HepG2 (cell line): ENCODE measurements around the gene CAMKMT. TPM values are rescaled to one million over a fixed set of nuclear protein-coding genes. Genes with fewer than 3 reads are reported as not detected.

Experiments
- ATAC-seq: fragments of 200-7000 bp; cut with Tn5 transposase; 3 replicates; pipeline ENCODE4 v1.9.1; 2020; ENCODE audit warnings: mild to moderate bottlenecking, moderate library complexity
- BruUV-seq: library from RNA; stranded (reverse); fragments of 400-500 nt; replicated peaks from 2 replicates; lab custom pipeline; 2021; lab: Mats Ljungman, UMichigan
- CTCF ChIA-PET: fragments of 300-600 bp; formaldehyde crosslinking; extraction: SDS; loops from one replicate; lab custom pipeline; 2021; ENCODE audit warnings: low total read pairs, inconsistent platforms, low intra/inter-chr PET ratio; lab: Yijun Ruan, JAX
- POLR2A ChIA-PET: fragments of 350-600 bp; sonication (Branson Sonifier 250); formaldehyde crosslinking; loops from one replicate; lab custom pipeline; 2020; ENCODE audit warnings: antibody characterized with exemption, inconsistent platforms; lab: Yijun Ruan, JAX
- DNase-seq: peaks from one replicate; pipeline ENCODE4 v3.0.0-alpha.2; 2015; ENCODE audit warnings: low spot score
- FAIRE-seq: peaks from 3 replicates; lab custom pipeline; 2011; peaks lifted over from hg19 to GRCh38; lab: Jason Lieb, UNC
- H2AFZ ChIP-seq: one replicate; pipeline ENCODE4 v1.6.1; 2011; ENCODE audit warnings: low read length, inconsistent platforms
- H3K27ac ChIP-seq: fragments of 300-600 bp; 3 replicates; pipeline ENCODE4 v1.8.0; 2011; ENCODE audit warnings: mixed run types, mild to moderate bottlenecking, mixed read lengths, low read length, inconsistent platforms; ENCODE audit not compliant: insufficient read depth; ENCODE audit errors: extremely low read length
- H3K27me3 ChIP-seq, 2 experiments: fragments of 200-600 bp in 1 of 2; 2 replicates in 1 of 2; 3 replicates in 1 of 2; pipeline versions ENCODE4 v1.6.0 to v1.8.0; 2011; ENCODE audit warnings: low read length in 2 of 2, mild to moderate bottlenecking in 2 of 2, moderate library complexity in 2 of 2, inconsistent platforms in 1 of 2; ENCODE audit not compliant: insufficient read depth in 2 of 2, control insufficient read depth in 1 of 2
- H3K36me3 ChIP-seq, 2 experiments: fragments of 200-600 bp in 1 of 2; replicated peaks in 1 of 2; 2 replicates in 1 of 2; 3 replicates in 1 of 2; pipeline versions ENCODE4 v1.5.1 to v1.8.0; 2011; ENCODE audit warnings: low read length in 2 of 2, inconsistent platforms in 1 of 2; ENCODE audit not compliant: insufficient read depth in 2 of 2, control insufficient read depth in 1 of 2
- H3K4me1 ChIP-seq: 2 replicates; pipeline ENCODE4 v1.5.1; 2012; ENCODE audit warnings: low read length, inconsistent platforms; ENCODE audit not compliant: insufficient read depth
- H3K4me2 ChIP-seq: 2 replicates; pipeline ENCODE4 v1.6.0; 2011; ENCODE audit warnings: low read depth, low read length, inconsistent platforms
- H3K4me3 ChIP-seq, 3 experiments: fragments of 200-600 bp in 1 of 3; sonication (generic), shearing (Covaris generic) in 1 of 3; replicated peaks in 1 of 3; 2 replicates each; pipeline ENCODE4 v1.5.1; 2011 to 2016; ENCODE audit warnings: low read length in 3 of 3, inconsistent platforms in 2 of 3, low read depth in 2 of 3, mild to moderate bottlenecking in 2 of 3, control low read depth in 1 of 3, mixed read lengths in 1 of 3; ENCODE audit not compliant: insufficient read depth in 1 of 3
- H3K79me2 ChIP-seq: one replicate; pipeline ENCODE4 v1.6.1; 2011; ENCODE audit warnings: low read length, inconsistent platforms; ENCODE audit not compliant: insufficient read depth
- H3K9ac ChIP-seq: 2 replicates; pipeline ENCODE4 v1.6.0; 2011; ENCODE audit warnings: mild to moderate bottlenecking, low read depth, low read length, inconsistent platforms; ENCODE audit not compliant: insufficient read depth
- H3K9me3 ChIP-seq: 2 replicates; pipeline ENCODE4 v1.5.1; 2012; ENCODE audit warnings: mild to moderate bottlenecking, low read length
- H4K20me1 ChIP-seq: 2 replicates; pipeline ENCODE4 v1.6.0; 2011; ENCODE audit warnings: inconsistent platforms, mild to moderate bottlenecking, low read length, moderate library complexity; ENCODE audit not compliant: insufficient read depth
- CBX1 ChIP-seq: IDR thresholded peaks from one replicate; pipeline ENCODE4 v1.6.1; 2016; ENCODE audit warnings: antibody characterized with exemption, low read depth
- FIP1L1 ChIP-seq: fragments of 200-400 bp; formaldehyde crosslinking; IDR thresholded peaks from 2 replicates; pipeline ENCODE4 v1.6.1; 2018; ENCODE audit warnings: low read depth, mild to moderate bottlenecking, low read length, moderate library complexity, borderline replicate concordance; ENCODE audit not compliant: insufficient read depth
- HES4 ChIP-seq: sonication (generic); formaldehyde crosslinking; IDR thresholded peaks from 2 replicates; pipeline ENCODE4 v1.9.0; 2021; ENCODE audit warnings: mild to moderate bottlenecking, missing genetic modification reagents, borderline replicate concordance
- HOXA9 ChIP-seq: sonication (generic); formaldehyde crosslinking; IDR thresholded peaks from 2 replicates; pipeline ENCODE4 v1.8.1; 2022; ENCODE audit warnings: missing genetic modification reagents, mild to moderate bottlenecking, moderate library complexity, borderline replicate concordance
- IRF9 ChIP-seq: sonication (generic); formaldehyde crosslinking; IDR thresholded peaks from 2 replicates; pipeline ENCODE4 v1.8.0; 2022; ENCODE audit warnings: missing genetic modification reagents, mild to moderate bottlenecking, borderline replicate concordance
- MIER2 ChIP-seq: IDR thresholded peaks from 2 replicates; pipeline ENCODE4 v1.6.1; 2016; ENCODE audit warnings: missing biosample characterization, missing genetic modification reagents
- NCOA1 ChIP-seq: sonication (generic); formaldehyde crosslinking; IDR thresholded peaks from 2 replicates; pipeline ENCODE4 v1.9.0; 2021; ENCODE audit warnings: missing genetic modification reagents
- SOX13 ChIP-seq, 3 experiments: fragments of 450-650 bp in 1 of 3; sonication (generic) in 1 of 3; formaldehyde crosslinking in 1 of 3; IDR thresholded peaks in 2 of 3; conservative IDR thresholded peaks in 1 of 3; 2 replicates each; pipeline versions ENCODE4 v1.5.0 to v1.6.1; 2016 to 2020; ENCODE audit warnings: antibody characterized with exemption in 1 of 3, mild to moderate bottlenecking in 1 of 3, missing compliant biosample characterization in 1 of 3, missing genetic modification reagents in 1 of 3, moderate library complexity in 1 of 3
- SOX6 ChIP-seq, 2 experiments: fragments of 450-650 bp in 1 of 2; sonication (generic) in 1 of 2; formaldehyde crosslinking in 1 of 2; IDR thresholded peaks; 2 replicates each; pipeline versions ENCODE4 v1.4.0 to v1.6.1; 2017 to 2020; ENCODE audit warnings: antibody characterized with exemption in 1 of 2, mild to moderate bottlenecking in 1 of 2, missing genetic modification reagents in 1 of 2
- TP53 ChIP-seq: sonication (generic); formaldehyde crosslinking; conservative IDR thresholded peaks from 2 replicates; pipeline ENCODE4 v1.4.0; 2020; ENCODE audit warnings: missing genetic modification reagents
- ZIK1 ChIP-seq: sonication (generic); formaldehyde crosslinking; IDR thresholded peaks from 2 replicates; pipeline ENCODE4 v1.5.0; 2020; ENCODE audit warnings: mild to moderate bottlenecking, low read depth, missing genetic modification reagents, borderline replicate concordance
- ZNF317 ChIP-seq: sonication (generic); formaldehyde crosslinking; IDR thresholded peaks from 2 replicates; pipeline ENCODE4 v1.5.0; 2020; ENCODE audit warnings: mild to moderate bottlenecking, missing genetic modification reagents
- ZNF331 ChIP-seq: sonication (generic); formaldehyde crosslinking; IDR thresholded peaks from 2 replicates; pipeline ENCODE4 v1.4.0; 2020; ENCODE audit warnings: missing genetic modification reagents
- ZNF337 ChIP-seq: sonication (generic); formaldehyde crosslinking; IDR thresholded peaks from 2 replicates; pipeline ENCODE4 v1.5.1; 2020; ENCODE audit warnings: missing genetic modification reagents, low read depth, mild to moderate bottlenecking, borderline replicate concordance
- ZNF557 ChIP-seq: sonication (generic); formaldehyde crosslinking; IDR thresholded peaks from 2 replicates; pipeline ENCODE4 v1.4.0; 2020; ENCODE audit warnings: missing genetic modification reagents
- ZNF644 ChIP-seq: IDR thresholded peaks from 2 replicates; pipeline ENCODE4 v1.6.1; 2016; ENCODE audit warnings: low read depth
- ZNF672 ChIP-seq: sonication (generic); formaldehyde crosslinking; IDR thresholded peaks from 2 replicates; pipeline ENCODE4 v1.8.1; 2022; ENCODE audit warnings: missing genetic modification reagents
- ZNF740 ChIP-seq: sonication (generic); formaldehyde crosslinking; IDR thresholded peaks from 2 replicates; pipeline ENCODE4 v1.4.0; 2020; ENCODE audit warnings: missing genetic modification reagents
- WGBS: methylation state at CpG from one replicate; pipeline ENCODE4 v1.1.6; 2017; ENCODE audit warnings: low lambda C conversion rate; 5-methylcytosine and 5-hydroxymethylcytosine counted together
- in situ Hi-C: cut with HindIII; loops from 2 replicates; pipeline ENCODE4 v1.10.0; 2017; ENCODE audit warnings: low pct_unique_long_range_greater_than_20kb; ENCODE audit not compliant: extremely low pct_ligation_motif_present
- intact Hi-C: fragments of 100-400 bp; cut with micrococcal nuclease; formaldehyde crosslinking; loops from one replicate; pipeline ENCODE4 v1.10.0; 2022; ENCODE audit not compliant: unreplicated experiment
- polyA plus RNA-seq, 8 experiments: library from polyadenylated mRNA; depleted of rRNA in 3 of 8; stranded (reverse) in 7 of 8; unstranded in 1 of 8; fragments of >200 nt; fragmentation: Illumina TruSeq in 4 of 8; extraction: Trizol in 4 of 8; gene quantifications; 2 replicates each; pipeline versions ENCODE4 v1.2.1 to v1.2.3, GENCODE V29; 2011 to 2016; ENCODE audit warnings: low read depth in 4 of 8, missing spikeins in 1 of 8, mixed read lengths in 1 of 8; ENCODE audit not compliant: insufficient read depth in 1 of 8
- total RNA-seq, 5 experiments: library from RNA; depleted of rRNA; stranded (reverse); fragments of >200 nt; fragmentation: Illumina TruSeq; extraction: Trizol; gene quantifications; 2 replicates each; pipeline ENCODE4 v1.2.3, GENCODE V29; 2016; ENCODE audit warnings: low read depth in 1 of 5

Gene CAMKMT
- total and polyA plus RNA-seq, 2 of the 13 experiments (the other 11 are each of a cell fraction or from before 2014, with no cell fraction given) = 6.9 to 20.8 TPM

GRCh38 chr2:44632931-44633689 lies 271.4 kb downstream of the CAMKMT start:
- FAIRE-seq = no peak
- 74% methylated on average over 4 of the region's 4 CpGs for WGBS
- no peaks in the 10 kb centered on the region for H4K20me1 ChIP-seq
- TF ChIP-seq HES4 (CRISPR knock-in tag) (no peak), ZNF317 (CRISPR knock-in tag) (peak; percentile 73; the same call in 1 of the 2 replicates)
- H3K79me2 ChIP-seq = no peaks in the 10 kb centered on the region
- no peaks in the 10 kb centered on the region for H3K4me1 ChIP-seq
- no peak overlapping the region for H3K4me3 ChIP-seq
- in situ Hi-C loops (no loop called here), intact Hi-C loops (no loop called here)
- no peak overlapping the region for H3K9ac ChIP-seq
- no peaks in the 10 kb centered on the region for H3K9me3 ChIP-seq
- ChIA-PET POLR2A (no interaction called here), CTCF (no interaction called here)
- no peaks in the 10 kb centered on the region for H3K27me3 ChIP-seq
- ATAC-seq = no peak
- H3K27ac ChIP-seq = no peak overlapping the region
- no peaks in the 10 kb centered on the region for H3K36me3 ChIP-seq
- no peak overlapping the region for H3K4me2 ChIP-seq
- no peak overlapping the region for H2AFZ ChIP-seq
- no TSS peak for BruUV-seq
- no peak for DNase-seq

- WGBS = 82% methylated on average over 2 of the region's 2 CpGs
- ATAC-seq = no peak
- no TSS peak for BruUV-seq
- Histone ChIP-seq H3K9ac (no peak overlapping the region), H3K4me3 (no peak overlapping the region), H3K27ac (no peak overlapping the region), H3K36me3 (no peaks in the 10 kb centered on the region), H4K20me1 (no peaks in the 10 kb centered on the region), H3K4me1 (no peaks in the 10 kb centered on the region), H3K9me3 (no peaks in the 10 kb centered on the region), H2AFZ (no peak overlapping the region), H3K79me2 (no peaks in the 10 kb centered on the region), H3K27me3 (no peaks in the 10 kb centered on the region), H3K4me2 (no peak overlapping the region)
- no peak for DNase-seq
- in situ Hi-C loops (no loop called here), intact Hi-C loops (no loop called here)
- ChIA-PET POLR2A (no interaction called here), CTCF (no interaction called here)
- FAIRE-seq = no peak
- no peak for TF ChIP-seq ZIK1
- no peak for TF ChIP-seq ZNF337
- TF ChIP-seq ZNF672 (CRISPR knock-in tag) = no peak
- TF ChIP-seq FIP1L1 = no peak
- TF ChIP-seq MIER2 (CRISPR knock-in tag) = no peak
- no peak for TF ChIP-seq ZNF644 (CRISPR knock-in tag)
- TF ChIP-seq HOXA9 (CRISPR knock-in tag) = no peak
- no peak for TF ChIP-seq SOX13 (IDR thresholded peaks at IDR 0.05)
- TF ChIP-seq SOX13 (CRISPR knock-in tag; conservative IDR thresholded peaks at IDR 0.05 in 1 of 2, IDR thresholded peaks at IDR 0.05 in 1 of 2) = no peak
- TF ChIP-seq ZNF557 (CRISPR knock-in tag) = no peak
- TF ChIP-seq NCOA1 = no peak
- TF ChIP-seq ZNF740 = no peak
- TF ChIP-seq ZNF331 (CRISPR knock-in tag) = no peak
- no peak for TF ChIP-seq TP53 (CRISPR knock-in tag)
- no peak for TF ChIP-seq IRF9 (CRISPR knock-in tag)
- TF ChIP-seq SOX6 (IDR thresholded peaks at IDR 0.05) = no peak
- TF ChIP-seq SOX6 (CRISPR knock-in tag; IDR thresholded peaks at IDR 0.05) = no peak
- no peak for TF ChIP-seq CBX1
Measured at GRCh38 chr2:44635725-44636124, 274.0 kb downstream of the CAMKMT start.
